NCI-H128 (cell line): Measurements from ENCODE around the gene CADPS.
A peak's percentile ranks its signal among the peaks of the same experiment; 100 is the strongest.

Source experiments
- DNase-seq: peaks from one replicate; lab custom pipeline; 2025; ENCODE audit not compliant: unreplicated experiment; lab: John Stamatoyannopoulos, UW

CADPS gene

DNA sequence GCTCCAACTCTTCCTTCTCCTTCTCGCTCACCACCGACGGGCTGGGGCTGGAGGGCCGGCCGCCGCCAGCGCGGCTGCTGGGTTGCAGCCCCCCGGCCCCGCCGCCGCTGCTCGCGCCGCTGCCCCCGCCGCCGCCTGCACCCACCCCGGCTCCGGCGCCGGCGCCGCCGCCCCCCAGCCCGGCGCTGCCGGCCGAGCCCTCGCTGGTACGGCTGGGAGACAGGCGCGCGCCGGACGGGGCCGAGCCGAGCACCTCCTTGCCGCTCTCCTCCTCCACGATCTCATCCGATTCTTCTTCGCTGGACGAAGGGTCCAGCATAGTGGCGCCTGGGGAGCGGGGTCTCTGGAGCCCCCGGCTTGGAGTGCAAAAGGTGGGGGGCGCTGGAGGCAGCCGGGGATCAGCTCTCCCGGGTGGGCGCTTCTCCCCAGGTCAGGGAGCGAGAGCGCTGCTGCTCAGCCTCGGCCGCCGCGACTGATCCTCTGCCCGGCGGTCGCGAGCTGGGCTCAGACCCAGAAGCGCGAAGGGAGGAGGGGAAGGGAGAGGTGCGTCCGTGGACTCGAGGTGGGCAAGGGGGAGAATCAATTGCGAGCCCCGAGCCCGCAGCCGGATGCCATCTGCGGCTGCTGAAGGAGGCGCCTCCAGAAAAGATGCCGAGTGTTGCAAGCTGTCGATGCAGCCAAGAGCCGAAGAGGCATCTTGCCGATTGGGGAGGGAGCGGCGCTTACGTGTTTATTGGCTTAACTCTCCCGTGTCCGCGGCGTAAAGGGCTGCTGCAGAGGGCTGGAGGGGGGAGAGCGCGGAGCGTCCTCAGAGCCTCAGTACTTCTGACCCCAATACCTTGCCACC is at the start of gene CADPS:
Gene CADPS (minus strand): TSS at position 706 of the 847 bp plus-strand sequence. CDS start 387 bp downstream, at position 319.
- peak; percentile 59 for DNase-seq

GRCh38 chr3:62923066-62923465 is 47.9 kb upstream of the CADPS start:
- no peak for DNase-seq

- DNase-seq, result no peak
Measured at GRCh38 chr3:62922326-62922725, 47.1 kb upstream of the CADPS start.

GRCh38 chr3:62920466-62920784 is 45.2 kb upstream of the CADPS start:
- no peak for DNase-seq

DNA sequence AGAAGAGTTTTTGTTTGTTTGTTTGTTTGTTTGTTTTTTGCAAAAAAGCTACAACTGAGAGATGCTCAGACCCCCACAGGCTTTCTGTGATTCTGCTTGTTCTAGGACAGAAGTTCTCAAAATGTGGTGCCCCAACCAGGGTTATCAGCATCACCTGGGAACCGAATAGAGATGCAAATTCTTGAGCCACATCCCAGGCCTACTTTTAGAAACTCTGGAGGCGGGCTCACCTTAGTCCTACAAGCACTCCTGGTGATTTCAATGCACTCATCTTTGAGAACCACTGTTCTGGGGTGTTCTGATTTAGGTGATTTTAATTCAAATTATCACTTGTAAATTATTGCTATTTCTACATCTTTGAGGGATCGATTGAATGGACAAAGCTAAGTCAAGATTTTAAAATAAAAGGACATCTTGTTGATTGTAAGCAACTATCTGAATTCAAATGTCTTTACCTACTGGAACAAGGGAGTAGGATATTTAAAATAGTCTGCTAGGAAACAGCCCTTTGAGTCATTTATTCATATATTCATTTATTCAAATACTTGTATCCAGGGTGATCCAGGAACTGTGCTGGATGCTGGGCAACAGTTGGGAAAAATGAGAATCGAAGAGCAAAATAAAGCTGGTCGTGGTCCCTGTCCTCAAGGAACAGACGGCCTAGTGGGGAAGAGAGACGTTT is 44.7 kb upstream of the CADPS start:
- DNase-seq, result no peak

GRCh38 chr3:62918777-62919176 is 43.6 kb upstream of the CADPS start:
- no peak for DNase-seq

GRCh38 chr3:62918131-62918530 is 42.9 kb upstream of the CADPS start:
- DNase-seq, result no peak

- no peak for DNase-seq
Measured at GRCh38 chr3:62911526-62911925, 36.3 kb upstream of the CADPS start.

GRCh38 chr3:62905331-62905730 is 30.1 kb upstream of the CADPS start:
- no peak for DNase-seq

GRCh38 chr3:62898530-62899496 is 23.6 kb upstream of the CADPS start:
- DNase-seq, result no peak

DNA sequence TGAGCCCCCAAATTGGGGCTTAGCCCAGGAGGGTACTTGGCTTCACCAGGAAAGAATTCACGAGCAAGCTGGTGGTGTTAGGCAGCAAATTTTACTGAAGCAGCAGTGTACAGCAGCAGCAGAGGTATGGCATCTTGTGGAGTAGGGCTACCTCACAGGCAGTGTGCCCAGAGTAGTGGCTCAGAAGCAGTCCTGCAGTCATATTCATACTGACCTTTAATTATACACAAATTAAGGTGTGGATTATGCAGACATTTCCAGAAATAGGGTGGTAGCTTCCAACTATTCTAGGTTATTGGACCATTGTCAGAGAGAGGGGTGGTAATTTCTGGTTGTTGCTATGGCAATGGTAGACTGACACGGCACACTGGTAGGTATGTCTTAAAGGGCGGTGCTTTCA is 20.7 kb upstream of the CADPS start:
- no peak for DNase-seq

- no peak for DNase-seq
Measured at GRCh38 chr3:62892951-62893350, 17.7 kb upstream of the CADPS start.

DNA sequence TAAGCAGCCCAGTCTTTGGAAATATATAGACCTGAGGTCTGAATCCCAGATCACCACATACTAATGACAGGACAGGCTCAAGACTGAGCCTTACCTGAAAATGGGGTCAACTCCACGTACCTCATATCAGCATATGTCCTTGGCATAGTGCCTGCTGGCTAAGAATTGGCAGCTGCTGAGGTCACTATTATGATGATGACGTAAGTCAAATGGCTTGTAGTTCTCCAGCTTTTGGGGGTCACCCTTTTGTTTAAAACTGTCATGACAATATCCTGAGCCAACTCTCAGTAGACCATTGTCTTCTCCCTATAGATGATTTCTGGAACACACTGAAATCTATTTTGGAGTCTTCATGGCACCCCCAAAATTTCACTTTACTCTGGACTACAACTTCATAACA is 16.8 kb upstream of the CADPS start:
- DNase-seq, result no peak

- DNase-seq, result no peak
Measured at GRCh38 chr3:62888778-62889177, 13.6 kb upstream of the CADPS start.

DNA sequence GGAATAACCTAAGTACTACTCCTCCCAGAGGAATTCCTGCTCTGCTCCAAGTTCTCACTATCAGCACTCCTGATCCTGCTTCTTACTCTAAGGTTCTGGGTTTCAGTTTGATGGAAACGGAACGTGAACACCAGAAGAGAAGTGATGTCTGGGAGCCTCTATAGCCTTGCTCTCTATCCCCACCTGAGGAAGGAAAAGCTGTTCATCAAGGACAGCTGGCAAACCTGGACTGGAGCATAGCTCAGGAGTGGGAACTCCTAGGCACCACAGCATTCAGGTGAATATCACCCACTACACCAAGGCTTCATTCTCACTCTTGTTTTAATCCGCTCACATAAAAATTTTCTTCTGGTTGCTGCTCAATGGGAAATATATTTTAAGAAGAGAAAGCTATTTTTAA is 13.0 kb upstream of the CADPS start:
- no peak for DNase-seq

DNA sequence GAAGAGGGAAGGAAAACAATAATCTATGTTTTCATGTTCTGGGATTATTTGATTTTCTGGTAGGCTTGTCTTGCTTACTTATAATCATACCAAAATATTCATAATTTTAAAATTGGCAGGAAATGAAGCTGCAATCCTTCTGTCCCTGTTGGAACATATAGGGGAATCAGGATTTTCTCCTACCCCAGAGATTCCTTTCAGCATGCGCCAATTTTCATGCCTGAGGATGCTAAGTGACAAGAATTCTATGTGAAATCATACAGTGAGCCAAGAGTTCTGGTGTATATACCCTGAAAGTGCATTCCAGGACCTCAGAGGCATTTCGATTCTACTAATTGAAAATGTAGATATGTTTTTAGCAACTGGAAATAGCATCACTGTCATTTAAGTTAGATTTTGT is 9.9 kb upstream of the CADPS start:
- no peak for DNase-seq

GRCh38 chr3:62884096-62884870 is 9.1 kb upstream of the CADPS start:
- DNase-seq, result no peak

DNA sequence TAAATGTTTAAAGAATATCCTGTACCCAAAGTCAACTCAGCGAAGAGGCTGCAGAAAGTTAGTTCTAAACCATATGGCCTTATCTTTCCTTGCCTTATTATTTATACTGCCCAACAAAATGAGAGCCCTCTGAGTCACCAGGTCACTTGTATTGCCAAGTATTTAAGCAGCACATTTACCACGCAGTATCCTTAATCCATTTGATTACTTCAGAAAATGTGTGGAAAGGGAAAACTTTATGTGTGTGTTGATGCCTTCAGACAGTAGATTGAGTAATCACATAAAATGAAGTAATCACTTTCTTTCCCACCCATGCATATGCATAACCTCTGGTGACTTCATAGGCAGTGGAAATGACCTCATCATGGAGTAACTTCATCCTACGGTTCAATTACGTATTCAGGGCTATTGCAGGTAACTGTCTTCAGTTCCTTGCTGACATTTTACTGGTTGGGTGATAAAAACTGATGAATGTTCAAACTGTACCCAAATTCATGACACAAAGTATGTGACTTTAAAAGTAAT is 7.5 kb upstream of the CADPS start:
- DNase-seq, result no peak

GRCh38 chr3:62876064-62876463 is 848 bp upstream of the CADPS start:
- DNase-seq, result no peak

- no peak for DNase-seq
Measured at GRCh38 chr3:62875558-62876002, 364 bp upstream of the CADPS start.
